Astrocyte of the cerebellum (primary cell): ENCODE data around the gene PCDHGB2.
"Not testable (repeated sequence)": the region's sequence is repeated elsewhere in the genome, so short reads cannot be mapped to it uniquely, and the experiment has no call there.

ENCODE experiments used
- DNase-seq: peaks from one replicate; pipeline ENCODE4 v3.0.0-alpha.2; 2011; ENCODE audit warnings: low read depth
- H3K4me3 ChIP-seq: 2 replicates; pipeline ENCODE4 v1.5.1; 2011; ENCODE audit warnings: mild to moderate bottlenecking, low read depth, low read length, moderate library complexity
- in situ Hi-C: cut with HindIII; loops from 2 replicates; pipeline ENCODE4 v1.10.0; 2017; ENCODE audit warnings: low sequenced_read_pairs
- TF ChIP-seq, protein P1 (sequence below): IDR thresholded peaks from 2 replicates; pipeline ENCODE4 v1.5.1; 2012; ENCODE audit warnings: low read length, low read depth, moderate library complexity, mild to moderate bottlenecking; ENCODE audit errors: missing control alignments

Gene PCDHGB2

DNA sequence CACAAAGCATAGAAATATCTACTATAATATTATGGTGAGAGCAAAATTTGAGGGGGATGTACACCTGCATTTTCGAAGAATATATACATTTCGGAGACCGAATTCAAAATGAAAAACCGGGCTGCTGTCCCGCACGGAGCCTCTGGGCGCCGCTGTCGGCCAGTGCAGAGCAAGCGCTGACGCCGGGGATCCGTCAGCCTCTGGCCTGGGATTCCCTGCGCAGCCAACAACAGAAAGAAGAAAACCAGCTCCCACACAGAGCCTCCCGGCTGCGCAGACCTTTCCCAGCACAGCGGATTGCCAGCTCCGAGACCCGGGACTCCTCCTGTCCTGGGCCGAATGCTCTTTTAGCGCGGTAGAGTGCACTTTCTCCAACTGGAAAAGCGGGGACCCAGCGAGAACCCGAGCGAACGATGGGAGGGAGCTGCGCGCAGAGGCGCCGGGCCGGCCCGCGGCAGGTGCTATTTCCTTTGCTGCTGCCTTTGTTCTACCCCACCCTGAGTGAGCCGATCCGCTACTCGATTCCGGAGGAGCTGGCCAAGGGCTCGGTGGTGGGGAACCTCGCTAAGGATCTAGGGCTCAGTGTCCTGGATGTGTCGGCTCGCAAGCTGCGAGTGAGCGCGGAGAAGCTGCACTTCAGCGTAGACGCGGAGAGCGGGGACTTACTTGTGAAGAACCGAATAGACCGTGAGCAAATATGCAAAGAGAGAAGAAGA, 48.2 kb downstream of the PCDHGB2 start, which contains the start of gene PCDHGB6:
Gene PCDHGB6 (plus strand): TSS at position 232 of the 716 bp plus-strand sequence. CDS start 182 bp downstream, at position 414.
- TF ChIP-seq, protein P1, sequence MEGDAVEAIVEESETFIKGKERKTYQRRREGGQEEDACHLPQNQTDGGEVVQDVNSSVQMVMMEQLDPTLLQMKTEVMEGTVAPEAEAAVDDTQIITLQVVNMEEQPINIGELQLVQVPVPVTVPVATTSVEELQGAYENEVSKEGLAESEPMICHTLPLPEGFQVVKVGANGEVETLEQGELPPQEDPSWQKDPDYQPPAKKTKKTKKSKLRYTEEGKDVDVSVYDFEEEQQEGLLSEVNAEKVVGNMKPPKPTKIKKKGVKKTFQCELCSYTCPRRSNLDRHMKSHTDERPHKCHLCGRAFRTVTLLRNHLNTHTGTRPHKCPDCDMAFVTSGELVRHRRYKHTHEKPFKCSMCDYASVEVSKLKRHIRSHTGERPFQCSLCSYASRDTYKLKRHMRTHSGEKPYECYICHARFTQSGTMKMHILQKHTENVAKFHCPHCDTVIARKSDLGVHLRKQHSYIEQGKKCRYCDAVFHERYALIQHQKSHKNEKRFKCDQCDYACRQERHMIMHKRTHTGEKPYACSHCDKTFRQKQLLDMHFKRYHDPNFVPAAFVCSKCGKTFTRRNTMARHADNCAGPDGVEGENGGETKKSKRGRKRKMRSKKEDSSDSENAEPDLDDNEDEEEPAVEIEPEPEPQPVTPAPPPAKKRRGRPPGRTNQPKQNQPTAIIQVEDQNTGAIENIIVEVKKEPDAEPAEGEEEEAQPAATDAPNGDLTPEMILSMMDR = peak; percentile 42
- H3K4me3 ChIP-seq = peak within 1 kb of the TSS; percentile 26
- DNase-seq, in situ Hi-C loops: not testable (repeated sequence)

GRCh38 chr5:141409598-141410306, 50.0 kb downstream of the PCDHGB2 start:
- no peak overlapping the region for H3K4me3 ChIP-seq
- no peak for DNase-seq
- in situ Hi-C loops = no loop called here
- TF ChIP-seq, protein P1 = no peak

- in situ Hi-C loops = no loop called here
- H3K4me3 ChIP-seq = no peak overlapping the region
- TF ChIP-seq, protein P1 = no peak
- no peak for DNase-seq
Measured at GRCh38 chr5:141411575-141411974, 51.8 kb downstream of the PCDHGB2 start.
